Peyer's patch (tissue), 4 donors: ENCODE results near the gene SRP19. TPM values are rescaled to one million over a fixed set of nuclear protein-coding genes. Genes with fewer than 3 reads are reported as not detected.

Experiments
- DNase-seq, 3 donors: peaks; one replicate each; pipeline ENCODE4 v3.0.0-alpha.2; 2017 to 2019
- H3K27ac ChIP-seq, 4 donors: fragments of 200-600 bp; sonication (generic); one replicate each; pipeline ENCODE4 v1.5.1; 2016 to 2019
- H3K27me3 ChIP-seq, 2 donors: fragments of 200-600 bp; sonication (generic); one replicate each; pipeline ENCODE4 v1.5.1; 2019
- H3K36me3 ChIP-seq, 3 donors: fragments of 200-600 bp; sonication (generic); one replicate each; pipeline ENCODE4 v1.5.1; 2016 to 2019
- H3K4me1 ChIP-seq, 4 donors: fragments of 200-600 bp; sonication (generic); one replicate each; pipeline ENCODE4 v1.5.1; 2016 to 2019
- H3K4me3 ChIP-seq, 4 donors: fragments of 200-600 bp; sonication (generic); 1 replicate in 3 of 4; 2 replicates in 1 of 4; pipeline ENCODE4 v1.5.1; 2016 to 2019; ENCODE audit warnings: mild to moderate bottlenecking in 1 of 4
- H3K9me3 ChIP-seq, 4 donors: fragments of 200-600 bp; sonication (generic); one replicate each; pipeline ENCODE4 v1.5.1; 2016 to 2019; ENCODE audit warnings: mild to moderate bottlenecking in 1 of 4
- POLR2A ChIP-seq, 2 donors: fragments of 450-650 bp; IDR thresholded peaks; one replicate each; pipeline ENCODE4 v1.5.1; 2017; ENCODE audit warnings: antibody characterized with exemption in 2 of 2, mild to moderate bottlenecking in 2 of 2, moderate library complexity in 2 of 2
- total RNA-seq, 4 donors: library from RNA; depleted of rRNA; stranded (reverse); fragments of >200 nt; gene quantifications; one replicate each; pipeline ENCODE4 v1.1.0, GENCODE V29; 2016
- TF ChIP-seq, protein P1 (sequence below), 6 experiments: fragments of 450-650 bp in 4 of 6; fragments of 200-600 bp in 2 of 6; sonication (generic) in 1 of 6; IDR thresholded peaks; one replicate each; pipeline ENCODE4 v1.5.1; 2017 to 2019; ENCODE audit warnings: antibody characterized with exemption in 6 of 6, mild to moderate bottlenecking in 3 of 6, moderate library complexity in 1 of 6

Gene SRP19
- total RNA-seq, 4 donors from 2014 or later, result 15.7 to 63.7 (median 27.1) TPM

DNA sequence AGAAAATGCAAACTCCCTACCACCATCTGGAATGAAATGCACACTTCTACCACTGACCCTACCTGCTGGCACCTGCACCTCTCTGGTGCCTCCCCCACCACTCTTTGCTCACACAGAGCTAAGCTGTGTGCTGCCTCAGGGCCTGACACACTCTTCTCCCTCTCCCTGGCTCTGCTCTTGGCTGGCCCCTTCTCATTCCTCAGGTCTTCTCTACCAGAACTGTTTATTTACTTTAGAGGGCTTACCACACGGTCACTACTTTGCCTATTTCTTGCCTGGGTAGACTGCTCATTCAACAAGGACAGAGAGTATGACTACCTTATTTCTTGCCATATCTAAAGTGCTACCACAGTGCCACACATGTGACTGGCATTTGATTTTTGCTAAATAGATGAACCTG lies 57.6 kb downstream of the SRP19 start:
- Histone ChIP-seq H3K27ac (no peak overlapping the region), H3K36me3 (peaks cover 0 to 22% (median 0%) of the 10 kb centered on the region in 3 donors), H3K4me3 (no peak overlapping the region), H3K4me1 (peaks cover 0 to 46% (median 9%) of the 10 kb centered on the region in 4 donors), H3K9me3 (no peaks in the 10 kb centered on the region), H3K27me3 (no peaks in the 10 kb centered on the region)
- DNase-seq, result no peak
- TF ChIP-seq, protein P1, sequence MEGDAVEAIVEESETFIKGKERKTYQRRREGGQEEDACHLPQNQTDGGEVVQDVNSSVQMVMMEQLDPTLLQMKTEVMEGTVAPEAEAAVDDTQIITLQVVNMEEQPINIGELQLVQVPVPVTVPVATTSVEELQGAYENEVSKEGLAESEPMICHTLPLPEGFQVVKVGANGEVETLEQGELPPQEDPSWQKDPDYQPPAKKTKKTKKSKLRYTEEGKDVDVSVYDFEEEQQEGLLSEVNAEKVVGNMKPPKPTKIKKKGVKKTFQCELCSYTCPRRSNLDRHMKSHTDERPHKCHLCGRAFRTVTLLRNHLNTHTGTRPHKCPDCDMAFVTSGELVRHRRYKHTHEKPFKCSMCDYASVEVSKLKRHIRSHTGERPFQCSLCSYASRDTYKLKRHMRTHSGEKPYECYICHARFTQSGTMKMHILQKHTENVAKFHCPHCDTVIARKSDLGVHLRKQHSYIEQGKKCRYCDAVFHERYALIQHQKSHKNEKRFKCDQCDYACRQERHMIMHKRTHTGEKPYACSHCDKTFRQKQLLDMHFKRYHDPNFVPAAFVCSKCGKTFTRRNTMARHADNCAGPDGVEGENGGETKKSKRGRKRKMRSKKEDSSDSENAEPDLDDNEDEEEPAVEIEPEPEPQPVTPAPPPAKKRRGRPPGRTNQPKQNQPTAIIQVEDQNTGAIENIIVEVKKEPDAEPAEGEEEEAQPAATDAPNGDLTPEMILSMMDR (IDR thresholded peaks at IDR 0.05), result no peak
- no peak for TF ChIP-seq POLR2A (IDR thresholded peaks at IDR 0.05)

Other genes starting within 250 kb of the SRP19 start
- gene APC, start 123.4 kb upstream of the SRP19 start, total RNA-seq, result 100 to 1,000 TPM in 2 of 4 donors, 10 to 100 TPM in 2; 71.0 to 148 (median 106) TPM
- 10 to 100 TPM; 19.8 to 47.5 (median 35.6) TPM for gene REEP5, start 60.9 kb downstream of the SRP19 start, total RNA-seq
- gene DCP2, start 115.5 kb downstream of the SRP19 start, total RNA-seq, result 10 to 100 TPM; 13.2 to 41.3 (median 22.8) TPM